Erythroblast (primary cell): ENCODE results near the gene SIRT5.

Experiments
- DNase-seq, 2 experiments: peaks; one replicate each; lab custom pipeline; 2025; lab: John Stamatoyannopoulos, UW
- GATA1 ChIP-seq: IDR thresholded peaks from 2 replicates; pipeline ENCODE4 v1.6.1; 2011; ENCODE audit warnings: low read depth, mild to moderate bottlenecking, control low read depth, low read length, moderate library complexity
- POLR2A ChIP-seq: IDR thresholded peaks from 2 replicates; pipeline ENCODE4 v1.6.1; 2011; ENCODE audit warnings: mild to moderate bottlenecking, low read length

The SIRT5 gene

DNA sequence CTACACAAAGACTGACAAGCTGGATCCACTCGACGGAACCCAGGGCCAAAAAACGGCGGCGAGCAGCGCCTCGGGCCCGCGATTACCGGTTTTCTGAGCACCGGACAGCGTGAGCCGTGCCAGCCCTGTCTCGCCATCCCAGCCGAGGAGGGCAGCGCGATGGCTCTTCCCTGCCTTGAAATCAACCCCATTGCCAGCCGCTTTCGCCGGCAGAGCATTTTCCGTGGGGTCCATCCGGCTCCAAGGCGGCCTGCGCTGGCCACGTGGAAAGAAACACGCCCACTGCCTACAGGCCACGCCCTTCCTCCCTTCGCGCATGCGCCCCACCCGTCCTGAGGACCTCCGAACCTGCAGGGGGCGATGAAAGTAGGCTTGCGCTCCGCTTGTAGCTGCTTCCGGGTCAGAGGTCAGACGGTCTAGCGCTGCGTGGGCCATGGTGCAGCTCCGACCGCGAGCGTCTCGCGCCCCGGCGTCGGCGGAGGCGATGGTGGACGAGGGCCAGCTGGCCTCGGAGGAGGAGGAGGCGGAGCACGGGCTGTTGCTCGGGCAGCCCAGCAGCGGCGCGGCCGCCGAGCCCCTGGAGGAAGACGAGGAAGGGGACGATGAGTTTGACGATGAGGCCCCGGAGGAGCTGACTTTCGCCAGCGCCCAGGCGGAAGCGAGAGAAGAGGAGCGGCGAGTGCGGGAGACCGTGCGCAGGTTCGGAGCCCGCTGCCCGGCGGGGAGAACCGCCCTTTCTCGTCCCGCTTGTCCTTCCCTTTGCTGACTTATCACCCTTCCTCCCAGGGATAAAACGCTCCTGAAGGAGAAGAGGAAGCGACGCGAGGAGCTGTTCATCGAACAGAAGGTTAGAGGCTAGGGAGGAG, 40.8 kb downstream of the SIRT5 start, which contains the start of gene NOL7:
TSS of gene NOL7 (plus strand) at position 410 of the 866 bp plus-strand sequence. CDS start at position 434, 24 bp downstream.
- TF ChIP-seq GATA1 (no peak), POLR2A (peak; percentile 97)
- DNase-seq, result peak; percentile 99

DNA sequence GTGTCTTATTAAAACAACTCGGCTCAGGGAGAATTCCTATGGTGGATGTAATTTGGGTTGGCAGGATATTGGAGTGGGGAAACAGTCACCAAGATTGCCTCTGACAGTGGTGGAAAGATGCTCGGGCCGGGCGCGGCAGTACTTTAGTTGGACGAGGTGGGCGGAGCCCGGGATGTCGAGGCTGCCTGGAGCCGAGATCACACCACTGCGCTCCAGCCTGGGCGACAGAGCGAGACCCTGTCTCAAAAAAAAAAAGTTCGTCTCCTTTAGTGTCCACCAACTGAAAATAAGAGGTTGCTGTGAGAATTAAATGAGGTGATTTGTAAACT, 41.4 kb downstream of the SIRT5 start:
- TF ChIP-seq POLR2A, result no peak
- no peak for TF ChIP-seq GATA1
- peak; percentile 58 to 70 for DNase-seq

DNA sequence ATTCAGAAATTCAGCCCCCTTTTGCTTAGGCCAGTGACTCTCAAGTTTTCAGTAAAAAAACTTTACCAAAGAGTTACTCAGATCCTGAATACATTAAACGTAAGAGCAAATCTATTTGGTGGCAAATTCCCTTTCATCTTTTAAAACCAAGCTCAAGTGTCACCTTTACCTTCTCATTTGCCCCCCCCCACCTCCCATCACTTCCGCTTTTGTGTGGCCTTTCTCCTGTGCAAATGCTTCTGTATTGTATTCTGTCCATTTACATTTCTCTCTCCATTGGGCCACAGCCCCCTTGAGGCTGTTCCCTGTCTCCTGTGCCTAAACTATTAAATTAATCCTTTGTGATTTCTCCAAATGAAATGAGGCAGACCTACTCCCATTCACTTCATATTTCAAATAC, 42.7 kb downstream of the SIRT5 start:
- no peak for DNase-seq
- TF ChIP-seq POLR2A (no peak), GATA1 (no peak)

- peak; percentile 59 to 67 for DNase-seq
Measured at GRCh38 chr6:13624871-13625288, 50.5 kb downstream of the SIRT5 start.

DNA sequence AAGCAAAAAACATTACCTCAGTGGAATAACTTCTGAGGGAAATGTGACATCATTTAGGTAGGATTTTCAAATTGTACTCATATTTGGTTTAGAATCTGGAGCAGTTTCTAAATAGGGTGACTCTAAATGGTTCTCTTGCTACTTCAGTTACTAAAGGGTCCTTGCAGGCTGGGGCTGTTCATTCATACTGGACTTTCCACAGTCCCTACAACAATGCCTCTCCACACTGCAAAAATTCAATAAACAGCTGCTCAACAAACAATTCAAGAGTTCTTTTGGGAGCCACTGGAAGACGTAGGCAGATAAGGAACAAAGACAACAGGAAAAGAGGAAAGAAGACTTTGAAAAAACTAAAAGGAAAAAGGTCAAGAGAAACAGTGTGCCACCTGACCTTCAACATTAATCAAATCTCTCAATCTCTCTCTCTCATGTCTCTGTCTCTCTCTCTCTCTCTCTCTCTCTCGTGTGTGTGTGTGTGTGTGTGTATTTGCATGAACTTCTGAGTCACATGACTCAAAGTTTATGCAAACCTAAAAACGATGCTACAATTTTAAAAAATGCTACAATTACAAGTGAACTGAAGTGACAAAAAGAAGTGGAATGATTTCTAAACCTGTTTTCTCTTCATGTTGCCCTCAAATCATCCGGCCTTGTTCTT, 55.2 kb downstream of the SIRT5 start:
- no peak for DNase-seq
- TF ChIP-seq GATA1, result no peak
- TF ChIP-seq POLR2A, result no peak

More at GRCh38 chr6:13624871-13625288, 50.5 kb downstream of the SIRT5 start:
- TF ChIP-seq GATA1 (no peak), POLR2A (no peak)

DNA sequence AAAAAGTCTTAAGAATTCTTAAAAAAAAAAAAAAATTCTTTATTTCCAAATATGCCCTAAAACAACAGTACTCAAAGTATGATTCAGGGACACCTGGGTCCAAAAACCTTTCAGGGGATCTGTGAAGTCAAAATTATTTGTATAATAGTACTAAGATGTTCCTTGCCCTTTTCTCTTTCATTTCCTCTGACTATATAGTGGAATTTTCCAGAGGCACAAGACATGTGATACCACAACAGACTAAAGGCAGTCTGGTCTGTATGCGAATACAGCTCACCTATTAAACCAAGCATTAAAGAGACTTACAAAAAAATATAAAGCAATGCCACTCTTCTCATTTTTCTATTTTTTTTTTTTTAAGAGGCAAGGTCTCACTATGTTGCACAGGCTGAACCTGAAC, 56.1 kb downstream of the SIRT5 start:
- TF ChIP-seq POLR2A (no peak), GATA1 (no peak)

DNA sequence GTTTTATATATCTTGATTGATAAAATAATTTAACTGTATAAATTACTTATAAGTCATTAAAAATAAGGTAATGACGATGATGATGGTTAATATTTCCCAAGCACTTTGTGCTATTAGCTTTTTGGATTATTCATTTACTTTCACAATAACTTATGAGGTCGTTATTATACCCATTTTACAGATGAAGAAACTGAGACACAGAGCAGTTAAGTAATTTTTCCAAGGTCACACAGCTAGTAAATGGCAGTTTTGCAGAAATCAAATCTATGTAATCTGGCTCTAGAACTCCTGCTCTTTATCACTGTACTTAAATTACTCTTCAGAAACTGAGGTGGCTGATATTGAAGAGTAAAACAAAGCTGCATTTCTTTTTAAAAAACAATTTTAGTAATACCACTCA, 58.9 kb downstream of the SIRT5 start:
- TF ChIP-seq POLR2A (no peak), GATA1 (no peak)
- DNase-seq, result peak in 1 of 2 experiments; percentile 15

More for the DNA sequence above, 56.1 kb downstream of the SIRT5 start:
- DNase-seq, result no peak

- no peak for DNase-seq
- no peak for TF ChIP-seq GATA1
- no peak for TF ChIP-seq POLR2A
Measured at GRCh38 chr6:13635948-13636658, 61.7 kb downstream of the SIRT5 start.

GRCh38 chr6:13638014-13638413, 63.6 kb downstream of the SIRT5 start:
- no peak for TF ChIP-seq POLR2A
- no peak for TF ChIP-seq GATA1
- no peak for DNase-seq

DNA sequence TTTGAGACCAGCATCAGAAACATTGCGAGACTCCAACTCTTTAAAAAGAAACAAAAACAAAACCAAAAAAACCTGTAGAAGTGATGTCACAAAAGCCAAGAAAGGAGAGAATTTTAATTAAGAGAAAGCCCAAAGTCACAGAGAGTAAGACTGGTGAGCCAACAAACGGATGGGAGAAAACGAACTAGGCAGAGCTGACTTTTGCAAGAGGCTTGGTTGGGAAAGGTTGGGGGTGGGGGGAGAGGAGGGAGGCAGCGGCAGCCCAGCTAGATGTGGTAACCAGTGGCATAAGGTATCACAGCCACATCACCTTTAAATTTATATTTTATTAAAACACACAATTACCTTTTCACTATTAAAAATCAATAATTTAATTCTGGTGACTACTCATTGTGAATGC, 64.2 kb downstream of the SIRT5 start:
- TF ChIP-seq GATA1 (no peak), POLR2A (no peak)
- DNase-seq, result no peak

DNA sequence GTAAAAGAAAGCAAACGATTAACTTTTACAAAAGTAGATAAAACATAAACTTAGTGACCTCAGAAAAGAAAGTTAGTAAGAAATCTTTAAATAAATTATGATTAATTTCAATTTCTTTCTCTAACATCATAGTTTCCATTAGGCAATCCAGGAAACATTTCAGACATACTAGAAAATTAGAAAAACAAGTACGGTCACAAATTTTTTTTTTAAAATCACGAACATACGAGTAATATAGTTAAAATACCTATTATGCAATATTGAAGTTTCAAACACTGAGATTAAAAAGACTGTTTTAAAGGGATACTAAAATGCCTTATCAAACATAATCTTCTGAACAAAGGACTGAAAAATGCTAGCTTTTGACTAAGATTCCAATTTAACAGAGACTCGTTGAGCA, 66.9 kb downstream of the SIRT5 start:
- DNase-seq, result no peak
- no peak for TF ChIP-seq GATA1
- TF ChIP-seq POLR2A, result no peak

GRCh38 chr6:13643125-13643524, 68.7 kb downstream of the SIRT5 start:
- TF ChIP-seq GATA1 (no peak), POLR2A (no peak)

GRCh38 chr6:13648850-13649249, 74.4 kb downstream of the SIRT5 start:
- TF ChIP-seq GATA1, result no peak
- TF ChIP-seq POLR2A, result no peak
- no peak for DNase-seq

More at GRCh38 chr6:13643125-13643524, 68.7 kb downstream of the SIRT5 start:
- DNase-seq, result no peak
